HEK293T (cell line): ENCODE results near the gene KCNJ10.

Experiments
- ARNT ChIP-seq: fragments of 450-650 bp; IDR thresholded peaks from 2 replicates; pipeline ENCODE4 v1.6.1; 2017; ENCODE audit warnings: mild to moderate bottlenecking
- BHLHE40 ChIP-seq: fragments of 450-650 bp; IDR thresholded peaks from 2 replicates; pipeline ENCODE4 v1.6.1; 2016; ENCODE audit warnings: mild to moderate bottlenecking, moderate library complexity, borderline replicate concordance
- CTBP1 ChIP-seq: fragments of 450-650 bp; IDR thresholded peaks from 2 replicates; pipeline ENCODE4 v1.6.1; 2016; ENCODE audit warnings: borderline replicate concordance
- ELF4 ChIP-seq: fragments of 450-650 bp; IDR thresholded peaks from 2 replicates; pipeline ENCODE4 v1.6.1; 2017; ENCODE audit warnings: antibody characterized with exemption
- FOXA1 ChIP-seq: fragments of 450-650 bp; IDR thresholded peaks from 2 replicates; pipeline ENCODE4 v1.6.1; 2016; ENCODE audit warnings: mild to moderate bottlenecking
- FOXK2 ChIP-seq: fragments of 450-650 bp; IDR thresholded peaks from 2 replicates; pipeline ENCODE4 v1.6.1; 2016; ENCODE audit warnings: mild to moderate bottlenecking
- FOXM1 ChIP-seq: fragments of 450-650 bp; IDR thresholded peaks from 2 replicates; pipeline ENCODE4 v1.6.1; 2017; ENCODE audit warnings: mild to moderate bottlenecking, borderline replicate concordance
- HDGF ChIP-seq: fragments of 450-650 bp; IDR thresholded peaks from 2 replicates; pipeline ENCODE4 v1.6.1; 2017; ENCODE audit warnings: antibody characterized with exemption, borderline replicate concordance
- L3MBTL2 ChIP-seq: fragments of 450-650 bp; conservative IDR thresholded peaks from 2 replicates; pipeline ENCODE4 v1.6.1; 2016; ENCODE audit warnings: mild to moderate bottlenecking
- NFRKB ChIP-seq: fragments of 450-650 bp; IDR thresholded peaks from 2 replicates; pipeline ENCODE4 v1.6.1; 2016; ENCODE audit warnings: mild to moderate bottlenecking, moderate library complexity
- PKNOX1 ChIP-seq: fragments of 450-650 bp; IDR thresholded peaks from 2 replicates; pipeline ENCODE4 v1.6.1; 2016
- SP1 ChIP-seq: fragments of 450-650 bp; IDR thresholded peaks from 2 replicates; pipeline ENCODE4 v1.6.1; 2017

- TF ChIP-seq FOXM1 (no peak), FOXA1 (no peak), BHLHE40 (no peak), ELF4 (no peak), PKNOX1 (no peak), CTBP1 (no peak), L3MBTL2 (no peak), HDGF (no peak), SP1 (no peak), NFRKB (no peak), FOXK2 (no peak), ARNT (no peak)
Observed at GRCh38 chr1:160050619-160051018, 19.3 kb downstream of the KCNJ10 start.
